ENCODE data around the gene REPS1.
"Not testable (repeated sequence)": the region's sequence is repeated elsewhere in the genome, so short reads cannot be mapped to it uniquely, and the experiment has no call there.

Gene REPS1

GRCh38 chr6:138970159-138970558 lies 17.9 kb downstream of the REPS1 start:
- DNase-seq, result no peak

- no peak for DNase-seq
These were observed 21.2 kb downstream of the REPS1 start for GRCh38 chr6:138966870-138967269.

- no peak for DNase-seq
These were observed 22.1 kb downstream of the REPS1 start for GRCh38 chr6:138965971-138966370.

GRCh38 chr6:138965291-138965874 lies 22.7 kb downstream of the REPS1 start:
- no peak for DNase-seq

GRCh38 chr6:138964012-138964411 lies 24.0 kb downstream of the REPS1 start:
- DNase-seq, result no peak

- DNase-seq, result no peak
These were observed 24.5 kb downstream of the REPS1 start for GRCh38 chr6:138963531-138963930.

- no peak for DNase-seq
These were observed 24.9 kb downstream of the REPS1 start for GRCh38 chr6:138963119-138963518.

GRCh38 chr6:138959521-138959920 lies 28.5 kb downstream of the REPS1 start:
- no peak for DNase-seq

GRCh38 chr6:138958595-138958994 lies 29.5 kb downstream of the REPS1 start:
- no peak for DNase-seq

- DNase-seq, result no peak
These were observed 30.1 kb downstream of the REPS1 start for GRCh38 chr6:138957903-138958302.

GRCh38 chr6:138957484-138957883 lies 30.6 kb downstream of the REPS1 start:
- DNase-seq, result no peak

- DNase-seq, result no peak
These were observed 31.7 kb downstream of the REPS1 start for GRCh38 chr6:138956244-138956924.

- DNase-seq, result no peak
These were observed 32.8 kb downstream of the REPS1 start for GRCh38 chr6:138955262-138955661.

GRCh38 chr6:138953451-138953850 lies 34.6 kb downstream of the REPS1 start:
- no peak for DNase-seq

GRCh38 chr6:138948546-138949179 lies 39.4 kb downstream of the REPS1 start:
- DNase-seq, result no peak

GRCh38 chr6:138948004-138948403 lies 40.0 kb downstream of the REPS1 start:
- DNase-seq, result no peak

- DNase-seq, result no peak
These were observed 42.7 kb downstream of the REPS1 start for GRCh38 chr6:138945354-138945753.

- DNase-seq, result no peak
These were observed 43.6 kb downstream of the REPS1 start for GRCh38 chr6:138944412-138944811.

GRCh38 chr6:138943089-138943625 lies 44.9 kb downstream of the REPS1 start:
- DNase-seq, result no peak

- DNase-seq, result not testable (repeated sequence)
These were observed 51.2 kb downstream of the REPS1 start for GRCh38 chr6:138936873-138937272.

- DNase-seq, result no peak
These were observed 56.4 kb downstream of the REPS1 start for GRCh38 chr6:138931660-138932059.

- DNase-seq, result no peak
These were observed 61.5 kb downstream of the REPS1 start for GRCh38 chr6:138926579-138926978.

- no peak for DNase-seq
These were observed 62.2 kb downstream of the REPS1 start for GRCh38 chr6:138925806-138926205.

GRCh38 chr6:138923561-138923960 lies 64.5 kb downstream of the REPS1 start:
- DNase-seq, result no peak

Data from cerebellar nuclear complex (tissue), 1 donor.